IMR-90 (cell line): ENCODE data around the gene RETREG1. TPM values are rescaled to one million over a fixed set of nuclear protein-coding genes. Genes with fewer than 3 reads are reported as not detected.

ENCODE experiments used
- ATAC-seq: fragments of 200-7000 bp; cut with Tn5 transposase; 2 replicates; pipeline ENCODE4 v1.9.1; 2020; ENCODE audit warnings: low read depth, mild to moderate bottlenecking, moderate library complexity
- BruUV-seq: library from RNA; stranded (reverse); fragments of 400-500 nt; replicated peaks from 2 replicates; lab custom pipeline; 2021; lab: Mats Ljungman, UMichigan
- CTCF ChIA-PET: fragments of 300-600 bp; formaldehyde crosslinking; extraction: SDS; loops from one replicate; lab custom pipeline; 2021; ENCODE audit warnings: antibody characterized with exemption; lab: Yijun Ruan, JAX
- POLR2A ChIA-PET: fragments of 300-600 bp; sonication (Branson Sonifier 250); formaldehyde crosslinking; loops from one replicate; lab custom pipeline; 2022; ENCODE audit warnings: antibody characterized with exemption; ENCODE audit not compliant: unreplicated experiment; lab: Charles Lee
- DNase-seq: peaks from one replicate; pipeline ENCODE4 v3.0.0; 2013
- H2AFZ ChIP-seq: replicated peaks from 2 replicates; pipeline ENCODE3; 2013; ENCODE audit warnings: low read length, mild to moderate bottlenecking; ENCODE audit not compliant: poor library complexity
- H2AK5ac ChIP-seq: 2 replicates; pipeline ENCODE4 v1.6.1; 2013; ENCODE audit warnings: low read depth, low read length, inconsistent platforms
- H2AK9ac ChIP-seq: replicated peaks from 2 replicates; pipeline ENCODE3; 2013; ENCODE audit warnings: mild to moderate bottlenecking, low read depth, low read length, moderate library complexity; ENCODE audit not compliant: poor library complexity
- H2BK120ac ChIP-seq: 2 replicates; pipeline ENCODE4 v1.6.1; 2013; ENCODE audit warnings: low read depth, low read length, inconsistent platforms
- H2BK15ac ChIP-seq: 3 replicates; pipeline ENCODE4 v1.6.1; 2013; ENCODE audit warnings: low read depth, low read length, inconsistent platforms
- H2BK20ac ChIP-seq: 2 replicates; pipeline ENCODE4 v1.6.1; 2013; ENCODE audit warnings: low read depth, mild to moderate bottlenecking, inconsistent platforms, low read length, moderate library complexity
- H2BK5ac ChIP-seq: 2 replicates; pipeline ENCODE4 v1.6.1; 2013; ENCODE audit warnings: mild to moderate bottlenecking, low read depth, low read length, inconsistent platforms; ENCODE audit not compliant: poor library complexity, severe bottlenecking
- H3K14ac ChIP-seq: replicated peaks from 2 replicates; pipeline ENCODE4 v1.6.1; 2013; ENCODE audit warnings: low read depth, low read length, inconsistent platforms
- H3K18ac ChIP-seq: 2 replicates; pipeline ENCODE4 v1.6.1; 2013; ENCODE audit warnings: low read depth, low read length, control low read depth
- H3K23ac ChIP-seq: 2 replicates; pipeline ENCODE4 v1.6.1; 2013; ENCODE audit warnings: low read depth, low read length, inconsistent platforms
- H3K27ac ChIP-seq: 2 replicates; pipeline ENCODE4 v1.5.1; 2013; ENCODE audit warnings: mild to moderate bottlenecking, control low read depth, low read length; ENCODE audit not compliant: insufficient read depth
- H3K27me3 ChIP-seq: 2 replicates; pipeline ENCODE4 v1.6.1; 2013; ENCODE audit warnings: low read length; ENCODE audit not compliant: control insufficient read depth, insufficient read depth
- H3K36me3 ChIP-seq: 2 replicates; pipeline ENCODE4 v1.6.1; 2013; ENCODE audit warnings: low read length, mixed read lengths; ENCODE audit not compliant: control insufficient read depth, insufficient read depth
- H3K4ac ChIP-seq: 2 replicates; pipeline ENCODE4 v1.6.1; 2013; ENCODE audit warnings: low read depth, low read length, inconsistent platforms
- H3K4me1 ChIP-seq: 2 replicates; pipeline ENCODE4 v1.6.1; 2013; ENCODE audit warnings: low read length, mixed read lengths; ENCODE audit not compliant: control insufficient read depth, insufficient read depth
- H3K4me2 ChIP-seq: 2 replicates; pipeline ENCODE4 v1.6.1; 2013; ENCODE audit warnings: low read depth, mild to moderate bottlenecking, control low read depth, low read length, moderate library complexity
- H3K4me3 ChIP-seq: 2 replicates; pipeline ENCODE4 v1.5.1; 2013; ENCODE audit warnings: low read depth, mild to moderate bottlenecking, control low read depth, low read length, moderate library complexity; ENCODE audit not compliant: insufficient read depth
- H3K56ac ChIP-seq: 2 replicates; pipeline ENCODE4 v1.6.1; 2013; ENCODE audit warnings: low read length, inconsistent platforms; ENCODE audit not compliant: insufficient read depth; ENCODE audit errors: extremely low read depth
- H3K79me1 ChIP-seq, 2 experiments: 2 replicates each; pipeline ENCODE4 v1.6.1; 2013; ENCODE audit warnings: low read length in 2 of 2, inconsistent platforms in 1 of 2, low read depth in 1 of 2
- H3K9ac ChIP-seq: 2 replicates; pipeline ENCODE4 v1.6.1; 2013; ENCODE audit warnings: low read depth, low read length, control low read depth
- H3K9me1 ChIP-seq: 2 replicates; pipeline ENCODE4 v1.6.1; 2013; ENCODE audit warnings: low read length, inconsistent platforms; ENCODE audit not compliant: insufficient read depth
- H3K9me3 ChIP-seq: 2 replicates; pipeline ENCODE4 v1.6.1; 2013; ENCODE audit warnings: low read length; ENCODE audit not compliant: control insufficient read depth, insufficient read depth
- H4K20me1 ChIP-seq: 2 replicates; pipeline ENCODE4 v1.6.1; 2013; ENCODE audit warnings: low read length, inconsistent platforms; ENCODE audit not compliant: insufficient read depth
- H4K5ac ChIP-seq: 2 replicates; pipeline ENCODE4 v1.6.1; 2013; ENCODE audit warnings: mild to moderate bottlenecking, low read depth, low read length, control low read depth
- H4K8ac ChIP-seq, 2 experiments: 2 replicates each; pipeline ENCODE4 v1.6.1; 2013; ENCODE audit warnings: low read depth in 2 of 2, low read length in 2 of 2, control low read depth in 1 of 2, inconsistent platforms in 1 of 2
- H4K91ac ChIP-seq: 2 replicates; pipeline ENCODE4 v1.6.1; 2013; ENCODE audit warnings: low read depth, low read length, inconsistent platforms; ENCODE audit not compliant: insufficient read depth
- BHLHE40 ChIP-seq: fragments of 150-350 bp; IDR thresholded peaks from 2 replicates; pipeline ENCODE4 v1.6.1; 2016; ENCODE audit warnings: mild to moderate bottlenecking, low read depth, low read length
- CEBPB ChIP-seq: IDR thresholded peaks from 2 replicates; pipeline ENCODE4 v1.6.1; 2012; ENCODE audit warnings: low read depth, low read length, improper control_type of control experiment
- CHD1 ChIP-seq: IDR thresholded peaks from 2 replicates; pipeline ENCODE4 v1.6.1; 2012; ENCODE audit warnings: low read depth, low read length, improper control_type of control experiment
- FOS ChIP-seq: fragments of 150-350 bp; IDR thresholded peaks from 2 replicates; pipeline ENCODE4 v1.6.1; 2016; ENCODE audit warnings: low read depth, low read length
- MAFK ChIP-seq: IDR thresholded peaks from 2 replicates; pipeline ENCODE4 v1.6.1; 2012; ENCODE audit warnings: low read depth, low read length, improper control_type of control experiment
- MAZ ChIP-seq: IDR thresholded peaks from 2 replicates; pipeline ENCODE4 v1.6.1; 2012; ENCODE audit warnings: low read depth, mild to moderate bottlenecking, low read length, improper control_type of control experiment, moderate library complexity, borderline replicate concordance
- MXI1 ChIP-seq: IDR thresholded peaks from 2 replicates; pipeline ENCODE4 v1.6.1; 2012; ENCODE audit warnings: low read depth, mild to moderate bottlenecking, low read length, moderate library complexity, borderline replicate concordance
- NFE2L2 ChIP-seq: fragments of 150-350 bp; IDR thresholded peaks from 2 replicates; pipeline ENCODE4 v1.6.1; 2016; ENCODE audit warnings: low read depth, mild to moderate bottlenecking, low read length
- POLR2A ChIP-seq: IDR thresholded peaks from 2 replicates; pipeline ENCODE4 v1.6.1; 2012; ENCODE audit warnings: mild to moderate bottlenecking, low read depth, low read length
- RAD21 ChIP-seq: IDR thresholded peaks from 2 replicates; pipeline ENCODE4 v1.6.1; 2012; ENCODE audit warnings: low read length, improper control_type of control experiment
- RCOR1 ChIP-seq: IDR thresholded peaks from 2 replicates; pipeline ENCODE4 v1.6.1; 2012; ENCODE audit warnings: mild to moderate bottlenecking, low read length, improper control_type of control experiment; ENCODE audit not compliant: insufficient replicate concordance
- RFX5 ChIP-seq: IDR thresholded peaks from 2 replicates; pipeline ENCODE4 v1.8.0; 2012; ENCODE audit warnings: low read depth, mild to moderate bottlenecking, low read length, moderate library complexity
- SMC3 ChIP-seq: fragments of 150-350 bp; IDR thresholded peaks from 2 replicates; pipeline ENCODE4 v1.6.1; 2016; ENCODE audit warnings: low read depth, mild to moderate bottlenecking, antibody characterized with exemption, low read length, moderate library complexity
- WGBS, 2 experiments: methylation state at CpG; one replicate each; pipeline versions ENCODE4 v1.1.5 to v1.1.7; 2013; ENCODE audit warnings: missing lambda C conversion rate in 2 of 2; ENCODE audit not compliant: insufficient read length in 1 of 2; ENCODE audit errors: extremely low coverage in 2 of 2; 5-methylcytosine and 5-hydroxymethylcytosine counted together
- dilution Hi-C: fragments of 300-500 bp; cut with HindIII; formaldehyde crosslinking; loops from one replicate; pipeline ENCODE4 v1.14.3; 2018; ENCODE audit warnings: low sequenced_read_pairs; ENCODE audit not compliant: unreplicated experiment
- in situ Hi-C: fragments of 300-500 bp; cut with MboI; formaldehyde crosslinking; loops from 3 replicates; pipeline ENCODE4 v1.14.3; 2019; ENCODE audit warnings: low sequenced_read_pairs, inconsistent platforms, mixed read lengths
- intact Hi-C: fragments of 100-400 bp; cut with micrococcal nuclease; formaldehyde crosslinking; loops from 2 replicates; pipeline ENCODE4 v1.10.0; 2022
- polyA plus RNA-seq, 3 experiments: library from polyadenylated mRNA; depleted of rRNA; stranded (reverse); fragments of >200 nt; gene quantifications; 2 replicates each; pipeline ENCODE4 v1.2.3, GENCODE V29; 2012; ENCODE audit warnings: low replicate concordance in 1 of 3
- total RNA-seq: library from RNA; depleted of rRNA; stranded (reverse); fragments of >200 nt; gene quantifications from 2 replicates; pipeline ENCODE4 v1.2.3, GENCODE V29; 2012
- TF ChIP-seq, protein P1 (sequence below): fragments of 150-350 bp; IDR thresholded peaks from 2 replicates; pipeline ENCODE4 v1.6.1; 2016; ENCODE audit warnings: low read depth, mild to moderate bottlenecking, low read length, moderate library complexity, borderline replicate concordance
- TF ChIP-seq, protein P2 (sequence below): fragments of 150-350 bp; IDR thresholded peaks from 2 replicates; pipeline ENCODE4 v1.6.1; 2017; ENCODE audit warnings: mild to moderate bottlenecking, antibody characterized with exemption, low read length, low read depth
- TF ChIP-seq, protein P3 (sequence below): conservative IDR thresholded peaks from 2 replicates; pipeline ENCODE4 v1.5.1; 2012; ENCODE audit warnings: mild to moderate bottlenecking, low read depth, low read length, improper control_type of control experiment

The RETREG1 gene
- total and polyA plus RNA-seq, 2 of the 4 experiments (the other 2 are of a cell fraction) = not detected

DNA sequence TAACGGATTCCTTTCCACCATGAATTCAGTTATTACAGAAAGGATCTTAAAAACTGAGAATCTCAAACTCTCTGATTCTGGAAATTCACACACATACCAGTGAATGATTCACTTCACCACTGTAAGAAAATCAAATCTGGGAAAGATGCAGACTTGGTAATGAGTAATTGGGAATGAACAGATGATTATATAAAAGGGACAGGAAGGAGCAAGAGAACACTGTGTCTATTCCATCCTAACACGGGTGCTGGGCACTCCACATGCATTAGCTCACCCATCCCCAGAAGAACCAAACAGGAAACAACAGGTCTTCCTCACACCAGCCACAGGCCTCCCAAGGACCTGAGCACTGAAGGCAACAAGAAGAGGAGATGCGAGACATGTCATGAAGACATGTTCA is 76.4 kb downstream of the RETREG1 start:
- H3K9me3 ChIP-seq = no peaks in the 10 kb centered on the region
- intact Hi-C loops = no loop called here
- H3K79me1 ChIP-seq = no peaks in the 10 kb centered on the region
- no peak overlapping the region for H2BK5ac ChIP-seq
- in situ Hi-C loops = no loop called here
- no peak overlapping the region for H3K4ac ChIP-seq
- H2BK20ac ChIP-seq = no peak overlapping the region
- H2AFZ ChIP-seq = peak overlapping the region; percentile 16
- H3K36me3 ChIP-seq = no peaks in the 10 kb centered on the region
- peaks cover 6% of the 10 kb centered on the region for H3K27me3 ChIP-seq
- H3K14ac ChIP-seq = no peak overlapping the region; the same call in 1 of the 2 replicates
- ATAC-seq (peak; percentile 44), DNase-seq (peak; percentile 79)
- POLR2A ChIA-PET = no interaction called here
- H4K20me1 ChIP-seq = no peaks in the 10 kb centered on the region; the same call in 1 of the 2 replicates
- no peak overlapping the region; the same call in 2 of the 3 replicates for H2BK15ac ChIP-seq
- dilution Hi-C loops = no loop called here
- H3K9ac ChIP-seq = no peak overlapping the region
- no peak overlapping the region for H3K56ac ChIP-seq
- no peak overlapping the region for H3K4me3 ChIP-seq
- no peak overlapping the region for H4K8ac ChIP-seq
- no TSS peak for BruUV-seq
- WGBS, 2 experiments = no CpG with 5 or more reads among the region's 3 CpGs
- CTCF ChIA-PET = no interaction called here
- H4K91ac ChIP-seq = no peak overlapping the region
- H2AK5ac ChIP-seq = no peak overlapping the region
- peak overlapping the region; percentile 22 for H2AK9ac ChIP-seq
- no peak overlapping the region for H2BK120ac ChIP-seq
- H3K4me2 ChIP-seq = no peak overlapping the region; the same call in 1 of the 2 replicates
- no peak overlapping the region for H3K18ac ChIP-seq
- H3K27ac ChIP-seq = no peak overlapping the region
- H4K5ac ChIP-seq = no peak overlapping the region
- H3K4me1 ChIP-seq = peaks cover 2% of the 10 kb centered on the region; the same call in 1 of the 2 replicates
- no peak overlapping the region for H3K23ac ChIP-seq
- no peak for TF ChIP-seq FOS
- TF ChIP-seq SMC3 = no peak
- TF ChIP-seq, protein P1, sequence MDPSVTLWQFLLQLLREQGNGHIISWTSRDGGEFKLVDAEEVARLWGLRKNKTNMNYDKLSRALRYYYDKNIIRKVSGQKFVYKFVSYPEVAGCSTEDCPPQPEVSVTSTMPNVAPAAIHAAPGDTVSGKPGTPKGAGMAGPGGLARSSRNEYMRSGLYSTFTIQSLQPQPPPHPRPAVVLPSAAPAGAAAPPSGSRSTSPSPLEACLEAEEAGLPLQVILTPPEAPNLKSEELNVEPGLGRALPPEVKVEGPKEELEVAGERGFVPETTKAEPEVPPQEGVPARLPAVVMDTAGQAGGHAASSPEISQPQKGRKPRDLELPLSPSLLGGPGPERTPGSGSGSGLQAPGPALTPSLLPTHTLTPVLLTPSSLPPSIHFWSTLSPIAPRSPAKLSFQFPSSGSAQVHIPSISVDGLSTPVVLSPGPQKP = no peak
- TF ChIP-seq, protein P2, sequence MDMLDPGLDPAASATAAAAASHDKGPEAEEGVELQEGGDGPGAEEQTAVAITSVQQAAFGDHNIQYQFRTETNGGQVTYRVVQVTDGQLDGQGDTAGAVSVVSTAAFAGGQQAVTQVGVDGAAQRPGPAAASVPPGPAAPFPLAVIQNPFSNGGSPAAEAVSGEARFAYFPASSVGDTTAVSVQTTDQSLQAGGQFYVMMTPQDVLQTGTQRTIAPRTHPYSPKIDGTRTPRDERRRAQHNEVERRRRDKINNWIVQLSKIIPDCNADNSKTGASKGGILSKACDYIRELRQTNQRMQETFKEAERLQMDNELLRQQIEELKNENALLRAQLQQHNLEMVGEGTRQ = no peak
- TF ChIP-seq MXI1 = no peak
- no peak for TF ChIP-seq CHD1
- TF ChIP-seq MAZ = no peak
- TF ChIP-seq, protein P3, sequence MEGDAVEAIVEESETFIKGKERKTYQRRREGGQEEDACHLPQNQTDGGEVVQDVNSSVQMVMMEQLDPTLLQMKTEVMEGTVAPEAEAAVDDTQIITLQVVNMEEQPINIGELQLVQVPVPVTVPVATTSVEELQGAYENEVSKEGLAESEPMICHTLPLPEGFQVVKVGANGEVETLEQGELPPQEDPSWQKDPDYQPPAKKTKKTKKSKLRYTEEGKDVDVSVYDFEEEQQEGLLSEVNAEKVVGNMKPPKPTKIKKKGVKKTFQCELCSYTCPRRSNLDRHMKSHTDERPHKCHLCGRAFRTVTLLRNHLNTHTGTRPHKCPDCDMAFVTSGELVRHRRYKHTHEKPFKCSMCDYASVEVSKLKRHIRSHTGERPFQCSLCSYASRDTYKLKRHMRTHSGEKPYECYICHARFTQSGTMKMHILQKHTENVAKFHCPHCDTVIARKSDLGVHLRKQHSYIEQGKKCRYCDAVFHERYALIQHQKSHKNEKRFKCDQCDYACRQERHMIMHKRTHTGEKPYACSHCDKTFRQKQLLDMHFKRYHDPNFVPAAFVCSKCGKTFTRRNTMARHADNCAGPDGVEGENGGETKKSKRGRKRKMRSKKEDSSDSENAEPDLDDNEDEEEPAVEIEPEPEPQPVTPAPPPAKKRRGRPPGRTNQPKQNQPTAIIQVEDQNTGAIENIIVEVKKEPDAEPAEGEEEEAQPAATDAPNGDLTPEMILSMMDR = no peak
- TF ChIP-seq RFX5 = no peak
- no peak for TF ChIP-seq RAD21
- no peak for TF ChIP-seq BHLHE40
- TF ChIP-seq RCOR1 = no peak
- no peak for TF ChIP-seq CEBPB
- no peak for TF ChIP-seq NFE2L2
- TF ChIP-seq MAFK = no peak
- TF ChIP-seq POLR2A = no peak
- peaks cover 11% of the 10 kb centered on the region for H3K9me1 ChIP-seq
